ENCODE results near the gene STK32C. TPM values are rescaled to one million over a fixed set of nuclear protein-coding genes. Genes with fewer than 3 reads are reported as not detected.

STK32C gene
- total RNA-seq, 1 donor from 2014 or later = 4.7 TPM

GRCh38 chr10:132207536-132208461 is 100.0 kb downstream of the STK32C start:
- Histone ChIP-seq H3K4me1 (no peaks in the 10 kb centered on the region), H3K36me3 (no peaks in the 10 kb centered on the region), H3K4me3 (no peak overlapping the region), H3K27me3 (no peaks in the 10 kb centered on the region), H3K27ac (no peak overlapping the region), H3K9me3 (no peaks in the 10 kb centered on the region)
- intact Hi-C loops (cut with DNase I) = loop anchor here (1.0 kb wide), 1 partner anchor 39 kb away; no protein-coding TSS in a partner anchor
- no peak for TF ChIP-seq POLR2A (IDR thresholded peaks at IDR 0.05)
- TF ChIP-seq POLR2AphosphoS5 (IDR thresholded peaks at IDR 0.05; ENCODE audit: insufficient read depth in 1 of 2, low read depth in 1 of 2) = no peak
- TF ChIP-seq, protein P1, sequence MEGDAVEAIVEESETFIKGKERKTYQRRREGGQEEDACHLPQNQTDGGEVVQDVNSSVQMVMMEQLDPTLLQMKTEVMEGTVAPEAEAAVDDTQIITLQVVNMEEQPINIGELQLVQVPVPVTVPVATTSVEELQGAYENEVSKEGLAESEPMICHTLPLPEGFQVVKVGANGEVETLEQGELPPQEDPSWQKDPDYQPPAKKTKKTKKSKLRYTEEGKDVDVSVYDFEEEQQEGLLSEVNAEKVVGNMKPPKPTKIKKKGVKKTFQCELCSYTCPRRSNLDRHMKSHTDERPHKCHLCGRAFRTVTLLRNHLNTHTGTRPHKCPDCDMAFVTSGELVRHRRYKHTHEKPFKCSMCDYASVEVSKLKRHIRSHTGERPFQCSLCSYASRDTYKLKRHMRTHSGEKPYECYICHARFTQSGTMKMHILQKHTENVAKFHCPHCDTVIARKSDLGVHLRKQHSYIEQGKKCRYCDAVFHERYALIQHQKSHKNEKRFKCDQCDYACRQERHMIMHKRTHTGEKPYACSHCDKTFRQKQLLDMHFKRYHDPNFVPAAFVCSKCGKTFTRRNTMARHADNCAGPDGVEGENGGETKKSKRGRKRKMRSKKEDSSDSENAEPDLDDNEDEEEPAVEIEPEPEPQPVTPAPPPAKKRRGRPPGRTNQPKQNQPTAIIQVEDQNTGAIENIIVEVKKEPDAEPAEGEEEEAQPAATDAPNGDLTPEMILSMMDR (IDR thresholded peaks at IDR 0.05) = no peak
- DNase-seq (ENCODE audit: extremely low spot score in 2 of 2) = no peak

GRCh38 chr10:132206806-132207535 is 100.8 kb downstream of the STK32C start:
- H3K9me3 ChIP-seq = no peaks in the 10 kb centered on the region
- no peak overlapping the region for H3K4me3 ChIP-seq
- intact Hi-C loops (cut with DNase I) = loop anchor here (1.0 kb wide), 1 partner anchor 39 kb away; no protein-coding TSS in a partner anchor
- no peaks in the 10 kb centered on the region for H3K4me1 ChIP-seq
- H3K27me3 ChIP-seq = no peaks in the 10 kb centered on the region
- H3K36me3 ChIP-seq = no peaks in the 10 kb centered on the region
- no peak for DNase-seq (ENCODE audit: extremely low spot score in 2 of 2)
- H3K27ac ChIP-seq = no peak overlapping the region
- no peak for TF ChIP-seq POLR2A (IDR thresholded peaks at IDR 0.05)
- TF ChIP-seq, protein P1 (IDR thresholded peaks at IDR 0.05) = no peak
- TF ChIP-seq POLR2AphosphoS5 (IDR thresholded peaks at IDR 0.05; ENCODE audit: insufficient read depth in 1 of 2, low read depth in 1 of 2) = no peak

DNA sequence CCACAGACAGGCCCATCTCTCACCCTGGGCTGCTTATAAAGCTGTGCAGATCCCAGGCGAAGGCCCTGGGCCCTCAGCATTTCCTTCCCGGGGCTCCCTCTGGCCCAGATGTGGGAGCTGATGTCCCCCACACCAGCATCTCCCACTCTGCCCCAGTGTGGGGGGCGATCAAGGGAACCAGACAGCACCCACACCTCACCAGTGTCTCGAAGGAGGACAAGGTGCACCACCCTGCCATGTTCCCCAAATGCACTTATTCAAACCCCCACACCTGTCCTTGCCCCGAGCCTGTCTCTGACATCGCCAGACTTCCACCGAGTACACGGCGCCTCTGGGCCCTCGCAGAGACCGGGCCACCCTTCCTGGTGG is 101.4 kb downstream of the STK32C start:
- H3K9me3 ChIP-seq = no peaks in the 10 kb centered on the region
- no peak for TF ChIP-seq POLR2AphosphoS5 (IDR thresholded peaks at IDR 0.05; ENCODE audit: insufficient read depth in 1 of 2, low read depth in 1 of 2)
- no peak for TF ChIP-seq POLR2A (IDR thresholded peaks at IDR 0.05)
- TF ChIP-seq, protein P1 (IDR thresholded peaks at IDR 0.05) = no peak
- no peaks in the 10 kb centered on the region for H3K36me3 ChIP-seq
- intact Hi-C loops (cut with DNase I) = no loop called here
- H3K27ac ChIP-seq = no peak overlapping the region
- H3K4me1 ChIP-seq = no peaks in the 10 kb centered on the region
- H3K4me3 ChIP-seq = no peak overlapping the region
- no peaks in the 10 kb centered on the region for H3K27me3 ChIP-seq
- DNase-seq (ENCODE audit: extremely low spot score in 2 of 2) = no peak

DNA sequence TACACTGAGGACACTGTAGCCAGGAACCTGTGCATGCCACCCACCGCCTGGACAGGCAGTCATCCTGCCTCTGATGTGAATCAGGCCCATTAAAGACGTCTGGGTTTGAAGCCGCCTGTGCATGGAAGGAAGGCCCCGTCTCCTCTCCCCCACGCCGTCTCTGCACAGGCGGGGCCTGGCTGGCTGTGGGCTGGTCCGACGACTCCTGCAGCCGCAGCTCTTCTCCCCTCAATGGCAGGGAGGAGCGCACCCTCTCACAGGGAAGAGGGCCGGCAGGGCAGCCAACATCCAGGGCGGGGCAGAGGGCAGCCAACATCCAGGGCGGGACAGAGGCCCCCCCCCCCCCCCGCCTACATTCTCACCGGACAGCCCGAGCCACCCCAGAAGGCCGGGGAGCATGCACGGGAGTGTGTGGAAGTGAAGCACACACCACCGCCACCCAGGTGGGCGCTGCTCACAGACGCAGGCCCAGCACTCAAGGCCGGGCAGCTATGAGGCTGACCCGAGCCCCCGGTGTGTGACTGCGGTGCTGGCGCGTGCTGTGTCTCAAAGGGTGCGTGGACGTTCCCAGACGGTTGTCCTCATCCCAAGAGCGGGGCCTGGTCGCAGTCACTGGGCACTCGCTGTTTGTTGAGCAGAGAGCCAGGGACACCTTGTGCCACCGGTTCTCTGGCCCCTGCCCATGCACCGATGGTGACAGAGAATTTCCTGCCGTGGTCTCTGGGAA is 101.9 kb downstream of the STK32C start:
- TF ChIP-seq, protein P1 (IDR thresholded peaks at IDR 0.05) = no peak
- no peak for TF ChIP-seq POLR2AphosphoS5 (IDR thresholded peaks at IDR 0.05; ENCODE audit: insufficient read depth in 1 of 2, low read depth in 1 of 2)
- TF ChIP-seq POLR2A (IDR thresholded peaks at IDR 0.05) = no peak

More for the DNA sequence above, 101.9 kb downstream of the STK32C start:
- H3K9me3 ChIP-seq = no peaks in the 10 kb centered on the region
- H3K36me3 ChIP-seq = no peaks in the 10 kb centered on the region
- intact Hi-C loops (cut with DNase I) = no loop called here
- no peaks in the 10 kb centered on the region for H3K4me1 ChIP-seq
- no peak for DNase-seq (ENCODE audit: extremely low spot score in 2 of 2)
- no peak overlapping the region for H3K4me3 ChIP-seq
- H3K27me3 ChIP-seq = no peaks in the 10 kb centered on the region
- no peak overlapping the region for H3K27ac ChIP-seq
